ENCODE results near the gene CDH20.

DNA sequence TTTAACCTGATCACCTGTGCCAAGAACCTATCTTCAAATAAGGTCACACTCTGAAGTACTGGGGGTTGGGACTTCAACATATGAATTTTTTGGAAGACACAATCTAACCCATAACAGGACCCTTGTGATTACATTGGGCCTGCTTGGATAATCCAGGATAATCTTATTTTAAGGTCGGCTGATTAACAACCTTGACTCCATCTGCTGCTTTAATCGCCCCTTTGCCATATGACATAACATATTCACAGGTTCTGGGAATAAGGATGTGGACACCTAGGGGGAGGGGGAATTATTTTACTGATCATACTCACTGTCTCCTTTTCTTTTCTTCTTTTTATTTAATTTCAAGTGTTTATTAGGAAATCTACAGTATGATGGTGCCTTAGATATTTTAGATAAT lies 34.8 kb downstream of the CDH20 start:
- TF ChIP-seq CTCF (IDR thresholded peaks at IDR 0.05) (no peak), POLR2A (IDR thresholded peaks at IDR 0.05) (no peak)

Data from Peyer's patch (tissue), 4 donors.